ENCODE measurements around the gene DMXL1.

Gene DMXL1

DNA sequence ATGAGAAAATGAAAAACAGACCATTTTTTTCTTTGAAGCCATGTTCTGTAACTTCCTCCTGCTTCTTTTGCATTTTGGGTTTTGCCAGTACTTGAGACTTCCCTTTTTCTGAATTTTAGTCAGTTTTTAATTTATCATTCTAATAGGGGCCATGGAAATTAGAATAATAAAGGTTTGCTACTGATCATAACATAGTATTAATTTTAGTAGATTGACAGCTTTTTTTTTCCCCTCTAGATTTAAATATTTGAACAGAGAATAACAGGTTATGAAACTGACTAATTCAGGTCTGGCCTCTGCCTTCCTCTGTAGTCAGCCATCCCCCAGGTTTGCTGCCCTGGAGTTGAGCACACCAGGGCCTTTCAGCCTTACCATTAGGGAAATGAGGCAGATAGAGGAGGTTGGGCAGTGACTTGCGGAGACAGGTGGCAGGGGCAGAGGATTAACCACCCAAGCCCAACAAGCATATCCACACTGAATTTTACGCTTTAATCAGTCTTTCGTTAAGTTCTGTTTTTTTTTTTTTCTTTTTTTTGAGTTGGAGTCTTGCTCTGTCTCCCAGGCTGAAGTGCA lies 204.8 kb downstream of the DMXL1 start:
- Histone ChIP-seq H3K27ac (peak overlapping the region; percentile 58 to 93 (median 75); a peak in 21 of 22 replicates), H3K4me3 (0 out of 20 replicates have a peak overlapping the region, but pooled peaks of 1 of the 10 experiments have one; percentile 2), H3K9me3 (replicated peaks in 1 of 11) (peaks cover 0 to 13% (median 0%) of the 10 kb centered on the region in 11 experiments; a peak in 4 of 22 replicates), H3K27me3 (no peaks in the 10 kb centered on the region), H4K20me1 (peaks cover 0 to 16% (median 0%) of the 10 kb centered on the region in 11 experiments; a peak in 4 of 22 replicates), H3K4me1 (peaks cover 59 to 81% (median 66%) of the 10 kb centered on the region in 10 experiments), H3K4me2 (peak overlapping the region; percentile 68 to 94 (median 86)), H3K36me3 (peaks cover 4 to 52% (median 26%) of the 10 kb centered on the region in 11 experiments; a peak in 16 of 22 replicates), H3K9ac (peak overlapping the region in 10 of 11 experiments; percentile 9 to 72 (median 54); a peak in 18 of 22 replicates)
- TF ChIP-seq Cebpa-rat (IDR thresholded peaks at IDR 0.05): no peak

DNA sequence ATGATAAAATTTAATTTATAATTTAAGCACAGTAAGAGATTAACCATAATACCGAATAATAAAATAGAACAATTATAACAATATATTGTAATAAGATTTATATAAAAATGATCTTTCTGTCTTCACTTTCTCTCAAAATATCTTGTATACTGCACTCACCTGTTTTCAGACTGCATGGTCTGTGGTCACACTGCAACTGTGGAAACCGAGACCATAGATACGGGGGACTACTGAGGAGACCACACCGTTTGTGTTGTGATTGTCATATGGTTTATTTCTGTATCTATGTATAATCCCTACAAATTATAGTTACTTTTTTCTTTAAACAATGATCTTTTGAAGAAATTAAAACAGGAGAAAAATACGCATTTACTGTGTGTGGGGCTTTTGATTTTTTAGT lies 206.1 kb downstream of the DMXL1 start:
- TF ChIP-seq Cebpa-rat (IDR thresholded peaks at IDR 0.05): no peak
- peak overlapping the region in 3 of 11 experiments; percentile 82 to 94 (median 82); a peak in 3 of 22 replicates for H3K4me2 ChIP-seq
- H3K4me3 ChIP-seq: no peak overlapping the region

DNA sequence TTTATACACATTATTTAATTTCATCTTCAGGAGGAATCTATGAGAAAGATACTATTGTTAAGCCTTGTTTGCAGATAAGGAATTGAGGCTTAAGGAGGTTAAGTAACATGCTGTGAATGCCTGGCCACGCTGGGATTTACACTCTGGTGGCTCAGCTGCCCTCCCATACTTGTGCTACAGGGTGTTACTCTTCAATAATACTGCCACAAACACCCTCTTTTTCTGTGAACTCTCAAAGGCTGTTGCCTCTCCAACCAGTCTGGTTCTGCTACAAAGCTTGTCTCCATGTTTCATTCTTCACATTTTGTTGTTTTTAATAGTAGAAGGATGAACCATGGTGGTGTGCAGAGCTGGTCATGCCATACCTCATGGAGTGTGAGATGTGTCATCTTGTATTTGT lies 208.2 kb downstream of the DMXL1 start:
- Histone ChIP-seq H3K9ac (no peak overlapping the region), H3K4me2 (no peak overlapping the region), H3K4me3 (no peak overlapping the region), H3K27me3 (no peaks in the 10 kb centered on the region), H3K36me3 (peaks cover 21 to 69% (median 38%) of the 10 kb centered on the region in 11 experiments; a peak in 20 of 22 replicates), H3K27ac (no peak overlapping the region), H3K9me3 (replicated peaks in 1 of 11) (peaks cover 0 to 10% (median 0%) of the 10 kb centered on the region in 11 experiments; a peak in 1 of 22 replicates), H3K4me1 (peaks cover 35 to 64% (median 52%) of the 10 kb centered on the region in 10 experiments), H4K20me1 (peaks cover 0 to 50% (median 0%) of the 10 kb centered on the region in 11 experiments; a peak in 6 of 22 replicates)
- TF ChIP-seq Cebpa-rat (IDR thresholded peaks at IDR 0.05): no peak

More for the DNA sequence above, 206.1 kb downstream of the DMXL1 start:
- peaks cover 0 to 8% (median 0%) of the 10 kb centered on the region in 11 experiments; a peak in 4 of 22 replicates for H3K9me3 ChIP-seq (replicated peaks in 1 of 11)
- H3K36me3 ChIP-seq: peaks cover 9 to 53% (median 32%) of the 10 kb centered on the region in 11 experiments; a peak in 20 of 22 replicates
- peaks cover 0 to 29% (median 0%) of the 10 kb centered on the region in 11 experiments; a peak in 4 of 22 replicates for H4K20me1 ChIP-seq
- no peak overlapping the region for H3K27ac ChIP-seq
- no peaks in the 10 kb centered on the region for H3K27me3 ChIP-seq
- H3K4me1 ChIP-seq: peaks cover 46 to 68% (median 53%) of the 10 kb centered on the region in 10 experiments
- no peak overlapping the region for H3K9ac ChIP-seq

DNA sequence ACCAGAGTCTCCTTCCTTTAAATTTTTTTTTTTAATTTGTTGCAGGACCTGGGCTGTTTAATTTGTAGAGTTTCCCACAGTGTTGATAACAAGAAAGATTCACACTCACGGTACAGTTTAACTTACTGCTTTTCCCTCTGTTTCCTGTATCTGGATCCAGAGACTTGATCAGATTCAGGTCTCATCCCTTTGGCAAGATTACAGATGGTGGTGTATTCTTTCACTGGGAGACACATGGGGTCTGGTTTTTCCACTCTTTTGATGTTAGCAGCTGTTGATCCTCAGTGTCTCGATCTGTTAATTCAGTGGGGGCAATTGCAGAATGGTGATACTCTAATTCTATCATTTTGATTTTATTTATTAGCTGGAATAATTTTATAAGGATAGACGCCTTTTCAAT lies 209.5 kb downstream of the DMXL1 start:
- Histone ChIP-seq H3K9ac (no peak overlapping the region), H3K27me3 (no peaks in the 10 kb centered on the region), H3K9me3 (replicated peaks in 1 of 11) (peaks cover 0 to 10% (median 0%) of the 10 kb centered on the region in 11 experiments; a peak in 1 of 22 replicates), H3K4me1 (peaks cover 35 to 63% (median 52%) of the 10 kb centered on the region in 10 experiments), H3K36me3 (peaks cover 21 to 69% (median 38%) of the 10 kb centered on the region in 11 experiments; a peak in 20 of 22 replicates), H4K20me1 (peaks cover 0 to 63% (median 0%) of the 10 kb centered on the region in 11 experiments; a peak in 6 of 22 replicates), H3K27ac (no peak overlapping the region), H3K4me3 (no peak overlapping the region), H3K4me2 (no peak overlapping the region)
- TF ChIP-seq Cebpa-rat (IDR thresholded peaks at IDR 0.05): no peak

DNA sequence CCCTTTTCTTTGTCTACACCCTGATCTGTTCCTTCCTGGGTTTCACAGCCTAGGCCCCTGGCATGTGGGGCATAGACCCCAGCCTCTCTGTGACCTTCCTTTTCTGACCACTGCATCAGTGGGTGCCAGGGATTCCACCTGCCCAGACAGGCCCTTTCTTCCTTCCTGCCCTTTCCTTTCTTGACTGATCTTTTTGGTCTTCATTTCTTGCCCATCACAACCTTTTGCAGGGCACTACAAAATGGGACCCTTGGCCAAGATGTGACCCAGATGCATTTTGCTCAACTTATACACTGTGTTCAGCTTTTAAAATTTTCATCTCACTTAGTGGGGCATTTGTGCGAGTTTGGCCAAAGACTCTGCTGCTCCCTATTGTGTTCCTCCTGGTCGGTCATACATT lies 211.7 kb downstream of the DMXL1 start:
- Histone ChIP-seq H3K36me3 (peaks cover 21 to 61% (median 35%) of the 10 kb centered on the region in 11 experiments; a peak in 20 of 22 replicates), H3K4me3 (no peak overlapping the region), H3K27me3 (no peaks in the 10 kb centered on the region), H3K4me1 (peaks cover 45 to 69% (median 61%) of the 10 kb centered on the region in 10 experiments), H4K20me1 (peaks cover 0 to 86% (median 0%) of the 10 kb centered on the region in 11 experiments; a peak in 7 of 22 replicates), H3K4me2 (peak overlapping the region in 5 of 11 experiments; percentile 5 to 26 (median 11); a peak in 5 of 22 replicates), H3K27ac (peak overlapping the region in 3 of 11 experiments; percentile 2 to 20 (median 17); a peak in 2 of 22 replicates), H3K9ac (no peak overlapping the region), H3K9me3 (replicated peaks in 1 of 11) (peaks cover 0 to 10% (median 0%) of the 10 kb centered on the region in 11 experiments; a peak in 1 of 22 replicates)
- TF ChIP-seq Cebpa-rat (IDR thresholded peaks at IDR 0.05): no peak

DNA sequence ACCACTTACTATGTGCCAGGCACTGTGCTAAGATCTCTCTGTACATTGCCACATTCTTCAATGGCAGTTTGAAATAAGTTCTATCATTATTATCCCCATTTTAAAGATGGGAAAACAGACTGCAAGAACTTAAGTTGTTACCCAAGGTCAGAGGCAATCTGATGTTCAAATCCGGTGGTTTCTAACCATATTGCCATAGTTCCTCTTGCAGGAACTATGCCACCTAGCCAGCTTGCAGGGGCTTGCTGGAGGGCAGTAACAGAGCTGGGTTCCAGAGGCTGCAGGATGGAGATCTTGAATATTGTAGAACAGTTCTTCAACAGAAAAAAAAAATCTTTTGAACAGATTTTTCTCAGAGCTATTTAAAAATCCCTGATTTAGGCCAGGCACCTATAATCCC lies 213.1 kb downstream of the DMXL1 start:
- H3K27me3 ChIP-seq: no peaks in the 10 kb centered on the region
- TF ChIP-seq Cebpa-rat (IDR thresholded peaks at IDR 0.05): 0 out of 22 replicates have a peak, but pooled peaks of 1 of the 11 experiments have one; percentile 16
- peak overlapping the region in 7 of 11 experiments; percentile 12 to 51 (median 28); a peak in 4 of 22 replicates for H3K27ac ChIP-seq
- no peak overlapping the region for H3K9ac ChIP-seq
- peaks cover 21 to 55% (median 32%) of the 10 kb centered on the region in 11 experiments; a peak in 19 of 22 replicates for H3K36me3 ChIP-seq
- peaks cover 59 to 74% (median 68%) of the 10 kb centered on the region in 10 experiments for H3K4me1 ChIP-seq
- H3K4me2 ChIP-seq: peak overlapping the region; percentile 25 to 75 (median 41); a peak in 20 of 22 replicates
- H3K9me3 ChIP-seq (replicated peaks in 1 of 11): peaks cover 0 to 7% (median 0%) of the 10 kb centered on the region in 11 experiments; a peak in 1 of 22 replicates
- H4K20me1 ChIP-seq: peaks cover 0 to 93% (median 0%) of the 10 kb centered on the region in 11 experiments; a peak in 7 of 22 replicates
- no peak overlapping the region for H3K4me3 ChIP-seq

DNA sequence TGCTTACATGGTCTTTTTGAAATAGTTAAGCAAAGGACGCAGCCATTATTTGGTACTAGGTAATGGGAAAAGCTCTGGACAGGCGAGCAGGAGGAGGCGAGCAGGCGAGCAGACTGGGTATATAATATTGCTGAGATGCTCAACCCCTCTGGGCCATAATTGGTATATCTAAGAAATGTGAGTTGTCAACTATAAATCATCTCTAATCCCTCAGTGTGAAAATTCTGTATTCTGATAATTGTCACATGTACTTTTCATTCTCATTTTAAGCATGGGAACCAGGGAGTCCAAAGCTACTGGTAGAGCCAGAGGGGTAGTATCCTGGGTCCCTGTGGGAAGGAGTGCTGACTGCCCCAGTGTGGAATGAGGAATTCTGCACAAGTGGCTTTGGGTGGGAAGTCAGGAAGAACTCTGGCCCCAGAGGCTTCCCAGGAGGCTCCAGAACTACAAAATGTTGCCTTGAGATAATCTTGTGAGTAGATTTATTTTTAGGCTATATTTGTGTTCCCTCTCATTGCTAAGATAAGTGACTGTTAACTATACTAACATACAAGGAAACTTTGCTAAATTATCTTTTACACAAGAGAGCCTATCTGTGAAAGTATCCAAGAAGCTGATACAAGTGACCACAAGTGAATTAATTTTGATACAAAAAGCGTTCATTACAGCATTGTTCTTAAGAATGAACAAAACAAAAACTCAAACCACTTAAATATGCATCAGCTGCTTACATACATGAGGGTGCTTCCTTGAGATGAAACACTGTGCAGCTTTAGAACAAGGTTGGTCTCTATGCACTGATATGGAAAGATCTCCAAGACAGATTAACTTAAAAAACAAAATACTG lies 214.4 kb downstream of the DMXL1 start:
- Histone ChIP-seq H3K27me3 (no peaks in the 10 kb centered on the region), H3K4me3 (no peak overlapping the region), H3K27ac (peak overlapping the region in 6 of 11 experiments; percentile 23 to 62 (median 48); a peak in 10 of 22 replicates), H3K9ac (peak overlapping the region in 1 of 11 experiments; percentile 38; a peak in 1 of 22 replicates), H3K9me3 (replicated peaks in 1 of 11) (0 out of 22 replicates have a peak, but pooled peaks cover 0 to 7% (median 0%) of the 10 kb centered on the region in 11 experiments), H3K4me2 (peak overlapping the region in 10 of 11 experiments; percentile 20 to 75 (median 46); a peak in 19 of 22 replicates), H4K20me1 (peaks cover 0 to 96% (median 0%) of the 10 kb centered on the region in 11 experiments; a peak in 7 of 22 replicates), H3K36me3 (peaks cover 16 to 42% (median 25%) of the 10 kb centered on the region in 11 experiments; a peak in 19 of 22 replicates), H3K4me1 (peaks cover 72 to 86% (median 81%) of the 10 kb centered on the region in 10 experiments)
- no peak for TF ChIP-seq Cebpa-rat (IDR thresholded peaks at IDR 0.05)
